Mucosa of descending colon (tissue), 3 donors: ENCODE results near the gene BMP4. TPM values are rescaled to one million over a fixed set of nuclear protein-coding genes. Genes with fewer than 3 reads are reported as not detected.

ENCODE experiments used
- ATAC-seq: fragments of 200-7000 bp; cut with Tn5 transposase; one replicate; pipeline ENCODE4 v1.9.1; 2020; ENCODE audit warnings: mild to moderate bottlenecking, moderate library complexity
- DNase-seq, 3 donors: peaks; one replicate each; pipeline ENCODE4 v3.0.0-alpha.2; 2020
- H3K36me3 ChIP-seq: fragments of 200-600 bp; one replicate; pipeline ENCODE4 v1.8.0; 2021; ENCODE audit warnings: low read depth, mild to moderate bottlenecking
- H3K4me1 ChIP-seq: fragments of 200-600 bp; one replicate; pipeline ENCODE4 v1.8.0; 2021; ENCODE audit warnings: low read depth, mild to moderate bottlenecking
- H3K4me3 ChIP-seq: fragments of 200-600 bp; one replicate; pipeline ENCODE4 v1.8.0; 2021; ENCODE audit warnings: mild to moderate bottlenecking
- H3K9me3 ChIP-seq: fragments of 200-600 bp; one replicate; pipeline ENCODE4 v1.8.0; 2021; ENCODE audit warnings: mild to moderate bottlenecking
- CTCF ChIP-seq: fragments of 200-600 bp; IDR thresholded peaks from one replicate; pipeline ENCODE4 v1.8.0; 2022; ENCODE audit warnings: antibody characterized with exemption, mild to moderate bottlenecking
- intact Hi-C, 2 donors: fragments of 100-400 bp; cut with DNase I in 1 of 2; cut with micrococcal nuclease in 1 of 2; formaldehyde crosslinking; loops; one replicate each; pipeline versions ENCODE4 v1.11.0 to v1.11.1; 2022; cut with DNase I, micrococcal nuclease
- total RNA-seq, 3 donors: library from RNA; stranded (reverse); fragmentation: NEBNext Ultra II Directional in 2 of 3; extraction: Animal tissue kit (Norgen Biotek cat#: 25700) in 2 of 3; gene quantifications; one replicate each; pipeline versions ENCODE4 v1.2.1 to v1.2.4, GENCODE V29; 2021 to 2023
- donor health status: DM: no; HTN: no; CAD: no; lungs with moderate emphysema.
- donor health status: DM: no; HTN: no; CAD: no.
- donor health status: DM: no; HTN: yes; CAD: no.

BMP4 gene
- total RNA-seq, 3 donors from 2014 or later = 8.1 to 16.0 (median 15.6) TPM

DNA sequence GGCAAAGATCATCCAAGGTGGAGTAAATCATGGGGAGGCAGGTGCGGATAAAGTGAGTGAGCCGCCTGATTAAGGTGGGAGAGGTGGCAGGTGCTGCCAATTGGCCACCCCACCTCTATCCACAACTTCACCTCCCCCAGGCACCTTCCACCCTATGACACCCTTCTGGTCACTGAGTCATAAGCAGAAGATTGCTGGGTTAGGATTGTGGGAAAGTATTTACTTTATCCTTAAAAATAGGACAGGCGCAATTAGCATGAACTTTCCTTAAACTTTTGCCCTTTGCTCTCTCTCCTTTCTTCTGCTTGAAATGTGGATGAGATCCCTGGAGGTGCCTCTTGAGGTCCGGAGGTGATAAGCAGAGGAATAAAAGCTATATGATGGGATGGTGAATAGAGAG lies 14.9 kb upstream of the BMP4 start:
- no peak overlapping the region for H3K4me3 ChIP-seq
- no peak for DNase-seq
- no peaks in the 10 kb centered on the region for H3K4me1 ChIP-seq
- no peaks in the 10 kb centered on the region for H3K9me3 ChIP-seq
- ATAC-seq = no peak
- TF ChIP-seq CTCF = no peak
- no peaks in the 10 kb centered on the region for H3K36me3 ChIP-seq
- intact Hi-C loops = no loop called here

GRCh38 chr14:53969326-53969725 lies 12.7 kb upstream of the BMP4 start:
- DNase-seq (no peak), ATAC-seq (no peak)
- intact Hi-C loops = no loop called here
- H3K4me1 ChIP-seq = no peaks in the 10 kb centered on the region
- H3K4me3 ChIP-seq = no peak overlapping the region
- TF ChIP-seq CTCF = no peak
- H3K9me3 ChIP-seq = no peaks in the 10 kb centered on the region
- H3K36me3 ChIP-seq = no peaks in the 10 kb centered on the region

DNA sequence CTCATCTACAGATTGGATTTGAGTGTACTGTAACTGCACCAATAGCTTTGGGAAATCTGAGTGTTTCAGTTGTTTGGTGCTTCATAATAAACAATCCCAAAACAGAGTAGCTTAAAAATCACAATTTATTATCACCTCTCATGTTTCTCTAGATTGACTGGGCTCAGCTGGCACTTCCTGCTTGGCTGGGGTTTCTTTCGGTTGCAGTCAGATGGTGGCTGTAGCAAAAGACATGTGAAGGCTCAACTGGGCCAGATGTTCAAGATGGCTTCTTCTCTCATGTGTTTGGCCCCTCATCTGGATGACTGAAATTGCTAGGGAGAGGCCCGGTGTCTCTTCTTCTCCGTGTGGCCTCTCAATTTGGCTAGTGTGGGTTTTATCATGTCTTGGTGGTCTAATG lies 12.1 kb upstream of the BMP4 start:
- TF ChIP-seq CTCF = no peak
- intact Hi-C loops = no loop called here
- Histone ChIP-seq H3K36me3 (no peaks in the 10 kb centered on the region), H3K9me3 (no peaks in the 10 kb centered on the region), H3K4me1 (no peaks in the 10 kb centered on the region), H3K4me3 (no peak overlapping the region)
- DNase-seq (no peak), ATAC-seq (no peak)

DNA sequence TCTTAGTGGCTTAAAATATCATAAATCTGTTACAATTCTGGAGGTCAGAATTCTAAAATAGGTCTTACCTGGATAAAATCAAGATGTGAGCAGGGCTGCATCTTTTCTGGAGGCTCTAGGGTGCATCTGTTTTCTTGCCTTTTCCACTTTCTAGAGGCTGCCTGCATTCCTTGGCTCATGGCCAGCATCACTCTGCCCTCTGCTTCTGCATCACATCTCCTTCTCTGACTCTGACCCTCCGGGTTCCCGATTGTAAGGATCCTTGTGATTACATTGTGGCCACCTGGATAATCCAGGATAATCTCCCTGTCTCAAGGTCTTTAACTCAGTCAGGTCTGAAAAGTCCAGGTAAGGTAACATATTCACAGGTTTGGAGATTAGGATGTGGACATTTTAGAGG lies 11.0 kb upstream of the BMP4 start:
- peaks cover 5% of the 10 kb centered on the region for H3K4me1 ChIP-seq
- no peak for ATAC-seq
- H3K4me3 ChIP-seq = no peak overlapping the region
- TF ChIP-seq CTCF = no peak
- intact Hi-C loops = no loop called here
- H3K36me3 ChIP-seq = no peaks in the 10 kb centered on the region
- no peaks in the 10 kb centered on the region for H3K9me3 ChIP-seq
- no peak for DNase-seq

- no peaks in the 10 kb centered on the region for H3K36me3 ChIP-seq
- intact Hi-C loops = no loop called here
- H3K4me1 ChIP-seq = peaks cover 5% of the 10 kb centered on the region
Measured at GRCh38 chr14:53964249-53964648, 7.6 kb upstream of the BMP4 start.

More at GRCh38 chr14:53964249-53964648, 7.6 kb upstream of the BMP4 start:
- ATAC-seq = no peak
- H3K9me3 ChIP-seq = no peaks in the 10 kb centered on the region
- TF ChIP-seq CTCF = no peak
- no peak for DNase-seq
- H3K4me3 ChIP-seq = no peak overlapping the region
